ENCODE measurements around the gene PERCC1. TPM values are rescaled to one million over a fixed set of nuclear protein-coding genes. Genes with fewer than 3 reads are reported as not detected.

Gene PERCC1
- total and polyA plus RNA-seq, 9 of the 15 experiments (the other 6 are each of a cell fraction or from before 2014, with no cell fraction given), result not detected

DNA sequence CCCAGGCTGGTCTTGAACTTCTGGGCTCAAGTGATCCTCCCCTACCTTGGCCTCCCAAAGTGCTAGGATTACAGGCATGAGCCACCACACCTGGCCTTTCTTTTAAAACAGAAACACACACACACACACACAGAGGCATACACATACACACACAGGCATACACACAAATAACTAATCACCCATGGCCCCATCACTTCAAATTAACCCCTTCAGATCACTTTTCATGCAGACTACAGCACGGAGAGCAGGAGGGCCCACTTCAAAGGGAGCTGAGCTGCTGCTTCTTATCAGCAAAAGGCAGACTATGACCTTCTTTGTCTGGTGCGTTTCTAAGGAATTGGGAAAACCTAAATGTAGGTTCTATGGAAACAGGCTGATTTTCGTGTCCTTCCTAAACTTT lies 42.1 kb downstream of the PERCC1 start (continued):
- TF ChIP-seq, protein P1, sequence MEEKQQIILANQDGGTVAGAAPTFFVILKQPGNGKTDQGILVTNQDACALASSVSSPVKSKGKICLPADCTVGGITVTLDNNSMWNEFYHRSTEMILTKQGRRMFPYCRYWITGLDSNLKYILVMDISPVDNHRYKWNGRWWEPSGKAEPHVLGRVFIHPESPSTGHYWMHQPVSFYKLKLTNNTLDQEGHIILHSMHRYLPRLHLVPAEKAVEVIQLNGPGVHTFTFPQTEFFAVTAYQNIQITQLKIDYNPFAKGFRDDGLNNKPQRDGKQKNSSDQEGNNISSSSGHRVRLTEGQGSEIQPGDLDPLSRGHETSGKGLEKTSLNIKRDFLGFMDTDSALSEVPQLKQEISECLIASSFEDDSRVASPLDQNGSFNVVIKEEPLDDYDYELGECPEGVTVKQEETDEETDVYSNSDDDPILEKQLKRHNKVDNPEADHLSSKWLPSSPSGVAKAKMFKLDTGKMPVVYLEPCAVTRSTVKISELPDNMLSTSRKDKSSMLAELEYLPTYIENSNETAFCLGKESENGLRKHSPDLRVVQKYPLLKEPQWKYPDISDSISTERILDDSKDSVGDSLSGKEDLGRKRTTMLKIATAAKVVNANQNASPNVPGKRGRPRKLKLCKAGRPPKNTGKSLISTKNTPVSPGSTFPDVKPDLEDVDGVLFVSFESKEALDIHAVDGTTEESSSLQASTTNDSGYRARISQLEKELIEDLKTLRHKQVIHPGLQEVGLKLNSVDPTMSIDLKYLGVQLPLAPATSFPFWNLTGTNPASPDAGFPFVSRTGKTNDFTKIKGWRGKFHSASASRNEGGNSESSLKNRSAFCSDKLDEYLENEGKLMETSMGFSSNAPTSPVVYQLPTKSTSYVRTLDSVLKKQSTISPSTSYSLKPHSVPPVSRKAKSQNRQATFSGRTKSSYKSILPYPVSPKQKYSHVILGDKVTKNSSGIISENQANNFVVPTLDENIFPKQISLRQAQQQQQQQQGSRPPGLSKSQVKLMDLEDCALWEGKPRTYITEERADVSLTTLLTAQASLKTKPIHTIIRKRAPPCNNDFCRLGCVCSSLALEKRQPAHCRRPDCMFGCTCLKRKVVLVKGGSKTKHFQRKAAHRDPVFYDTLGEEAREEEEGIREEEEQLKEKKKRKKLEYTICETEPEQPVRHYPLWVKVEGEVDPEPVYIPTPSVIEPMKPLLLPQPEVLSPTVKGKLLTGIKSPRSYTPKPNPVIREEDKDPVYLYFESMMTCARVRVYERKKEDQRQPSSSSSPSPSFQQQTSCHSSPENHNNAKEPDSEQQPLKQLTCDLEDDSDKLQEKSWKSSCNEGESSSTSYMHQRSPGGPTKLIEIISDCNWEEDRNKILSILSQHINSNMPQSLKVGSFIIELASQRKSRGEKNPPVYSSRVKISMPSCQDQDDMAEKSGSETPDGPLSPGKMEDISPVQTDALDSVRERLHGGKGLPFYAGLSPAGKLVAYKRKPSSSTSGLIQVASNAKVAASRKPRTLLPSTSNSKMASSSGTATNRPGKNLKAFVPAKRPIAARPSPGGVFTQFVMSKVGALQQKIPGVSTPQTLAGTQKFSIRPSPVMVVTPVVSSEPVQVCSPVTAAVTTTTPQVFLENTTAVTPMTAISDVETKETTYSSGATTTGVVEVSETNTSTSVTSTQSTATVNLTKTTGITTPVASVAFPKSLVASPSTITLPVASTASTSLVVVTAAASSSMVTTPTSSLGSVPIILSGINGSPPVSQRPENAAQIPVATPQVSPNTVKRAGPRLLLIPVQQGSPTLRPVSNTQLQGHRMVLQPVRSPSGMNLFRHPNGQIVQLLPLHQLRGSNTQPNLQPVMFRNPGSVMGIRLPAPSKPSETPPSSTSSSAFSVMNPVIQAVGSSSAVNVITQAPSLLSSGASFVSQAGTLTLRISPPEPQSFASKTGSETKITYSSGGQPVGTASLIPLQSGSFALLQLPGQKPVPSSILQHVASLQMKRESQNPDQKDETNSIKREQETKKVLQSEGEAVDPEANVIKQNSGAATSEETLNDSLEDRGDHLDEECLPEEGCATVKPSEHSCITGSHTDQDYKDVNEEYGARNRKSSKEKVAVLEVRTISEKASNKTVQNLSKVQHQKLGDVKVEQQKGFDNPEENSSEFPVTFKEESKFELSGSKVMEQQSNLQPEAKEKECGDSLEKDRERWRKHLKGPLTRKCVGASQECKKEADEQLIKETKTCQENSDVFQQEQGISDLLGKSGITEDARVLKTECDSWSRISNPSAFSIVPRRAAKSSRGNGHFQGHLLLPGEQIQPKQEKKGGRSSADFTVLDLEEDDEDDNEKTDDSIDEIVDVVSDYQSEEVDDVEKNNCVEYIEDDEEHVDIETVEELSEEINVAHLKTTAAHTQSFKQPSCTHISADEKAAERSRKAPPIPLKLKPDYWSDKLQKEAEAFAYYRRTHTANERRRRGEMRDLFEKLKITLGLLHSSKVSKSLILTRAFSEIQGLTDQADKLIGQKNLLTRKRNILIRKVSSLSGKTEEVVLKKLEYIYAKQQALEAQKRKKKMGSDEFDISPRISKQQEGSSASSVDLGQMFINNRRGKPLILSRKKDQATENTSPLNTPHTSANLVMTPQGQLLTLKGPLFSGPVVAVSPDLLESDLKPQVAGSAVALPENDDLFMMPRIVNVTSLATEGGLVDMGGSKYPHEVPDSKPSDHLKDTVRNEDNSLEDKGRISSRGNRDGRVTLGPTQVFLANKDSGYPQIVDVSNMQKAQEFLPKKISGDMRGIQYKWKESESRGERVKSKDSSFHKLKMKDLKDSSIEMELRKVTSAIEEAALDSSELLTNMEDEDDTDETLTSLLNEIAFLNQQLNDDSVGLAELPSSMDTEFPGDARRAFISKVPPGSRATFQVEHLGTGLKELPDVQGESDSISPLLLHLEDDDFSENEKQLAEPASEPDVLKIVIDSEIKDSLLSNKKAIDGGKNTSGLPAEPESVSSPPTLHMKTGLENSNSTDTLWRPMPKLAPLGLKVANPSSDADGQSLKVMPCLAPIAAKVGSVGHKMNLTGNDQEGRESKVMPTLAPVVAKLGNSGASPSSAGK (IDR thresholded peaks at IDR 0.05), result no peak
- TF ChIP-seq KLF16 (IDR thresholded peaks at IDR 0.05), result peak; percentile 47; the same call in 1 of the 2 replicates
- no peak for TF ChIP-seq RFX5 (IDR thresholded peaks at IDR 0.05; ENCODE audit: low read depth, low read length)
- no peak for TF ChIP-seq NFE2L1 (tag; IDR thresholded peaks at IDR 0.05; ENCODE audit: borderline replicate concordance, low read depth)
- no peak for TF ChIP-seq RBM17 (IDR thresholded peaks at IDR 0.05; ENCODE audit: borderline replicate concordance, low read depth, low read length)
- no peak for TF ChIP-seq GTF2A2 (tag; IDR thresholded peaks at IDR 0.05)
- no peak for TF ChIP-seq HNRNPH1 (optimal IDR thresholded peaks at IDR 0.05; ENCODE audit: low read depth, low read length)
- TF ChIP-seq, protein P2, sequence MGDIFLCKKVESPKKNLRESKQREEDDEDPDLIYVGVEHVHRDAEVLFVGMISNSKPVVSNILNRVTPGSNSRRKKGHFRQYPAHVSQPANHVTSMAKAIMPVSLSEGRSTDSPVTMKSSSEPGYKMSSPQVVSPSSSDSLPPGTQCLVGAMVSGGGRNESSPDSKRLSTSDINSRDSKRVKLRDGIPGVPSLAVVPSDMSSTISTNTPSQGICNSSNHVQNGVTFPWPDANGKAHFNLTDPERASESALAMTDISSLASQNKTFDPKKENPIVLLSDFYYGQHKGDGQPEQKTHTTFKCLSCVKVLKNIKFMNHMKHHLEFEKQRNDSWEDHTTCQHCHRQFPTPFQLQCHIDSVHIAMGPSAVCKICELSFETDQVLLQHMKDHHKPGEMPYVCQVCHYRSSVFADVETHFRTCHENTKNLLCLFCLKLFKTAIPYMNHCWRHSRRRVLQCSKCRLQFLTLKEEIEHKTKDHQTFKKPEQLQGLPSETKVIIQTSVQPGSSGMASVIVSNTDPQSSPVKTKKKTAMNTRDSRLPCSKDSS (IDR thresholded peaks at IDR 0.05; ENCODE audit: low read depth, partially characterized antibody), result peak; percentile 41
- TF ChIP-seq TRIM24 (IDR thresholded peaks at IDR 0.05), result 0 out of 4 replicates have a peak, but pooled peaks of 1 of the 2 experiments have one; percentile 14
- TF ChIP-seq ARHGAP35 (IDR thresholded peaks at IDR 0.05; ENCODE audit: partially characterized antibody), result peak; percentile 56
- TF ChIP-seq TOE1 (IDR thresholded peaks at IDR 0.05; ENCODE audit: borderline replicate concordance), result peak; percentile 35; the same call in 1 of the 2 replicates
- TF ChIP-seq TOE1 (CRISPR knock-in tag; IDR thresholded peaks at IDR 0.05; ENCODE audit: borderline replicate concordance, low read depth), result no peak
- TF ChIP-seq PPARD (CRISPR knock-in tag; IDR thresholded peaks at IDR 0.05), result no peak
- TF ChIP-seq POLR2A (conservative IDR thresholded peaks at IDR 0.05), result 0 out of 2 replicates have a peak, but pooled peaks have one; percentile 21
- peak; percentile 70 for TF ChIP-seq NCOR1 (IDR thresholded peaks at IDR 0.05)
- TF ChIP-seq ZNF143 (CRISPR knock-in tag; IDR thresholded peaks at IDR 0.05), result no peak
- peak; percentile 23; the same call in 1 of the 2 replicates for TF ChIP-seq EP400 (IDR thresholded peaks at IDR 0.05)

All from K562 (cell line).